SU-DHL-6 (cell line): ENCODE data around the gene UFC1.
A peak's percentile ranks its signal among the peaks of the same experiment; 100 is the strongest.

Experiments
- H2AFZ ChIP-seq: fragments of 200-600 bp; sonication (generic); 2 replicates; pipeline ENCODE4 v1.6.1; 2014; ENCODE audit warnings: low read depth, mild to moderate bottlenecking, moderate library complexity, mixed read lengths, antibody characterized with exemption, low read length; ENCODE audit not compliant: severe bottlenecking
- H3F3A ChIP-seq: fragments of 200-600 bp; shearing (Covaris generic); 2 replicates; pipeline ENCODE4 v1.6.0; 2016; ENCODE audit warnings: antibody characterized with exemption, mild to moderate bottlenecking; ENCODE audit not compliant: insufficient read depth
- H3K27ac ChIP-seq: fragments of 200-600 bp; sonication (generic); 2 replicates; pipeline ENCODE4 v1.5.1; 2016; ENCODE audit warnings: low read depth, mild to moderate bottlenecking, low read length, moderate library complexity, mixed read lengths
- H3K27me3 ChIP-seq: fragments of 200-600 bp; sonication (generic), shearing (Covaris generic); 2 replicates; pipeline ENCODE4 v1.6.0; 2014; ENCODE audit warnings: mild to moderate bottlenecking, low read length
- H3K36me3 ChIP-seq: fragments of 200-600 bp; sonication (generic); 2 replicates; pipeline ENCODE4 v1.6.1; 2014; ENCODE audit warnings: mild to moderate bottlenecking, low read length, mixed read lengths
- H3K4me2 ChIP-seq: fragments of 300-600, 200-600 bp; shearing (Covaris generic), sonication (generic); 2 replicates; pipeline ENCODE4 v1.6.0; 2014; ENCODE audit warnings: low read length, low read depth, mild to moderate bottlenecking; ENCODE audit not compliant: poor library complexity, severe bottlenecking
- H3K4me3 ChIP-seq: fragments of 200-600 bp; sonication (generic); 2 replicates; pipeline ENCODE4 v1.5.1; 2014; ENCODE audit warnings: antibody characterized with exemption, low read length, mild to moderate bottlenecking, mixed read lengths; ENCODE audit not compliant: insufficient read depth, poor library complexity, severe bottlenecking
- H3K79me2 ChIP-seq: fragments of 200-600 bp; sonication (generic); 2 replicates; pipeline ENCODE4 v1.6.1; 2014; ENCODE audit warnings: mild to moderate bottlenecking, low read length, moderate library complexity; ENCODE audit not compliant: insufficient read depth
- H3K9ac ChIP-seq: fragments of 200-600 bp; sonication (generic); 2 replicates; pipeline ENCODE4 v1.7.0; 2014; ENCODE audit warnings: mild to moderate bottlenecking, low read length
- H3K9me2 ChIP-seq: fragments of 200-600 bp; sonication (generic); replicated peaks from 2 replicates; pipeline ENCODE4 v1.6.1; 2014; ENCODE audit warnings: low read length; ENCODE audit not compliant: insufficient read depth
- H3K9me3 ChIP-seq: fragments of 200-600 bp; sonication (generic); 2 replicates; pipeline ENCODE4 v1.6.1; 2014; ENCODE audit warnings: low read length, mixed read lengths; ENCODE audit not compliant: insufficient read depth
- H4K20me1 ChIP-seq: fragments of 200-600 bp; sonication (generic); 2 replicates; pipeline ENCODE4 v1.6.1; 2014; ENCODE audit warnings: low read depth, mild to moderate bottlenecking, antibody characterized with exemption, low read length, moderate library complexity, mixed read lengths
- CTCF ChIP-seq: fragments of 200-600 bp; sonication (generic); IDR thresholded peaks from one replicate; pipeline ENCODE4 v1.5.1; 2017; ENCODE audit warnings: antibody characterized with exemption, mild to moderate bottlenecking, low read length, moderate library complexity; ENCODE audit not compliant: insufficient read depth, poor library complexity, severe bottlenecking
- EZH2phosphoT487 ChIP-seq: fragments of 200-600 bp; sonication (generic), shearing (Covaris generic); conservative IDR thresholded peaks from 2 replicates; pipeline ENCODE4 v1.6.1; 2018; ENCODE audit warnings: mild to moderate bottlenecking, antibody characterized with exemption, low read length, moderate library complexity, mixed read lengths

The UFC1 gene

GRCh38 chr1:161166669-161167548 is 13.1 kb downstream of the UFC1 start:
- Histone ChIP-seq H3K4me2 (peak overlapping the region; percentile 93), H3K9me3 (no peaks in the 10 kb centered on the region), H3K79me2 (no peaks in the 10 kb centered on the region; the same call in 1 of the 2 replicates), H3F3A (0 out of 2 replicates have a peak, but pooled peaks cover 8% of the 10 kb centered on the region), H3K9me2 (no peaks in the 10 kb centered on the region), H3K36me3 (no peaks in the 10 kb centered on the region), H3K9ac (peak overlapping the region; percentile 81), H3K27me3 (no peaks in the 10 kb centered on the region), H3K27ac (peak overlapping the region; percentile 42), H3K4me3 (peak overlapping the region; percentile 78), H4K20me1 (no peaks in the 10 kb centered on the region), H2AFZ (peak overlapping the region; percentile 69)
- TF ChIP-seq EZH2phosphoT487, result no peak
- no peak for TF ChIP-seq CTCF

- no peaks in the 10 kb centered on the region for H4K20me1 ChIP-seq
- 0 out of 2 replicates have a peak, but pooled peaks cover 8% of the 10 kb centered on the region for H3F3A ChIP-seq
- no peaks in the 10 kb centered on the region for H3K36me3 ChIP-seq
- H3K27ac ChIP-seq, result no peak overlapping the region
- no peaks in the 10 kb centered on the region for H3K9me2 ChIP-seq
- no peak for TF ChIP-seq EZH2phosphoT487
- no peak for TF ChIP-seq CTCF
- no peaks in the 10 kb centered on the region for H3K9me3 ChIP-seq
- no peak overlapping the region for H2AFZ ChIP-seq
- no peak overlapping the region for H3K4me3 ChIP-seq
- no peaks in the 10 kb centered on the region; the same call in 1 of the 2 replicates for H3K79me2 ChIP-seq
- H3K4me2 ChIP-seq, result no peak overlapping the region
- H3K27me3 ChIP-seq, result no peaks in the 10 kb centered on the region
- no peak overlapping the region for H3K9ac ChIP-seq
Observed at GRCh38 chr1:161168906-161169305, 15.1 kb downstream of the UFC1 start.

GRCh38 chr1:161171191-161171590 is 17.4 kb downstream of the UFC1 start:
- H3K4me3 ChIP-seq, result no peak overlapping the region
- H3K4me2 ChIP-seq, result no peak overlapping the region
- no peak overlapping the region for H3K27ac ChIP-seq
- H3K9me3 ChIP-seq, result no peaks in the 10 kb centered on the region
- TF ChIP-seq CTCF (no peak), EZH2phosphoT487 (no peak)
- no peaks in the 10 kb centered on the region for H3K9me2 ChIP-seq
- H3K79me2 ChIP-seq, result no peaks in the 10 kb centered on the region; the same call in 1 of the 2 replicates
- H4K20me1 ChIP-seq, result no peaks in the 10 kb centered on the region
- no peaks in the 10 kb centered on the region for H3K36me3 ChIP-seq
- H3F3A ChIP-seq, result 0 out of 2 replicates have a peak, but pooled peaks cover under 1% of the 10 kb centered on the region
- no peaks in the 10 kb centered on the region for H3K27me3 ChIP-seq
- H3K9ac ChIP-seq, result no peak overlapping the region
- no peak overlapping the region for H2AFZ ChIP-seq
